Sigmoid colon (tissue), 7 donors: Measurements from ENCODE around the gene ROM1. TPM values are rescaled to one million over a fixed set of nuclear protein-coding genes. Genes with fewer than 3 reads are reported as not detected.

ENCODE experiments used
- DNase-seq: peaks from one replicate; pipeline ENCODE4 v3.0.0-alpha.2; 2019
- H3K27ac ChIP-seq, 4 donors: fragments of 200-600 bp; sonication (generic); one replicate each; pipeline ENCODE4 v1.5.1; 2016 to 2019; ENCODE audit warnings: mild to moderate bottlenecking in 1 of 4
- H3K27me3 ChIP-seq, 3 donors: fragments of 200-600 bp; sonication (generic); one replicate each; pipeline ENCODE4 v1.5.1; 2019; ENCODE audit warnings: mild to moderate bottlenecking in 1 of 3
- H3K36me3 ChIP-seq, 4 donors: fragments of 200-600 bp; sonication (generic); one replicate each; pipeline ENCODE4 v1.5.1; 2016 to 2019
- H3K4me1 ChIP-seq, 4 donors: fragments of 200-600 bp; sonication (generic); one replicate each; pipeline ENCODE4 v1.5.1; 2017 to 2019
- H3K4me3 ChIP-seq, 4 donors: fragments of 200-600 bp; sonication (generic); one replicate each; pipeline ENCODE4 v1.5.1; 2017 to 2019; ENCODE audit warnings: mild to moderate bottlenecking in 2 of 4, moderate library complexity in 1 of 4
- H3K9me3 ChIP-seq, 4 donors: fragments of 200-600 bp in 3 of 4; sonication (generic) in 3 of 4; one replicate each; pipeline versions ENCODE4 v1.5.1 to v1.6.1; 2013 to 2019
- EP300 ChIP-seq, 4 donors: sonication (generic); formaldehyde crosslinking; IDR thresholded peaks; one replicate each; pipeline ENCODE4 v1.6.1; 2017; ENCODE audit warnings: antibody characterized with exemption in 4 of 4
- POLR2A ChIP-seq, 2 donors: fragments of 450-650 bp; IDR thresholded peaks; one replicate each; pipeline ENCODE4 v1.6.1; 2016; ENCODE audit warnings: antibody characterized with exemption in 2 of 2, mild to moderate bottlenecking in 2 of 2, moderate library complexity in 2 of 2
- POLR2AphosphoS5 ChIP-seq, 4 donors: sonication (generic); formaldehyde crosslinking; IDR thresholded peaks; one replicate each; pipeline ENCODE4 v1.6.1; 2017; ENCODE audit warnings: antibody characterized with exemption in 4 of 4
- WGBS, 2 donors: extraction: QIAGEN DNeasy Blood & Tissue Kit; methylation state at CpG; one replicate each; pipeline ENCODE4 v1.1.7; 2013; 5-methylcytosine and 5-hydroxymethylcytosine counted together
- intact Hi-C: fragments of 100-400 bp; cut with DNase I; formaldehyde crosslinking; loops from one replicate; pipeline ENCODE4 v1.15.1; 2023
- polyA plus RNA-seq, 3 donors: library from polyadenylated mRNA; stranded (reverse); fragments of 200-250 nt; gene quantifications; one replicate each; pipeline ENCODE4 v1.2.3, GENCODE V29; 2013
- total RNA-seq, 4 donors: library from RNA; depleted of rRNA; stranded (reverse); fragments of >200 nt; gene quantifications; one replicate each; pipeline ENCODE4 v1.1.0, GENCODE V29; 2016
- TF ChIP-seq, protein P1 (sequence below), 4 experiments: fragments of 450-650 bp in 3 of 4; fragments of 200-600 bp in 1 of 4; IDR thresholded peaks; one replicate each; pipeline ENCODE4 v1.5.1; 2016 to 2019; ENCODE audit warnings: antibody characterized with exemption in 4 of 4, mild to moderate bottlenecking in 3 of 4, moderate library complexity in 2 of 4
- donor health status: healthy with polysubstance abuse.
- donor health status: Bipolar disorder and iron deficiency.
- donor health status: healthy.

The ROM1 gene
- total and polyA plus RNA-seq, 7 donors: 3.0 to 14.2 (median 7.1) TPM

DNA sequence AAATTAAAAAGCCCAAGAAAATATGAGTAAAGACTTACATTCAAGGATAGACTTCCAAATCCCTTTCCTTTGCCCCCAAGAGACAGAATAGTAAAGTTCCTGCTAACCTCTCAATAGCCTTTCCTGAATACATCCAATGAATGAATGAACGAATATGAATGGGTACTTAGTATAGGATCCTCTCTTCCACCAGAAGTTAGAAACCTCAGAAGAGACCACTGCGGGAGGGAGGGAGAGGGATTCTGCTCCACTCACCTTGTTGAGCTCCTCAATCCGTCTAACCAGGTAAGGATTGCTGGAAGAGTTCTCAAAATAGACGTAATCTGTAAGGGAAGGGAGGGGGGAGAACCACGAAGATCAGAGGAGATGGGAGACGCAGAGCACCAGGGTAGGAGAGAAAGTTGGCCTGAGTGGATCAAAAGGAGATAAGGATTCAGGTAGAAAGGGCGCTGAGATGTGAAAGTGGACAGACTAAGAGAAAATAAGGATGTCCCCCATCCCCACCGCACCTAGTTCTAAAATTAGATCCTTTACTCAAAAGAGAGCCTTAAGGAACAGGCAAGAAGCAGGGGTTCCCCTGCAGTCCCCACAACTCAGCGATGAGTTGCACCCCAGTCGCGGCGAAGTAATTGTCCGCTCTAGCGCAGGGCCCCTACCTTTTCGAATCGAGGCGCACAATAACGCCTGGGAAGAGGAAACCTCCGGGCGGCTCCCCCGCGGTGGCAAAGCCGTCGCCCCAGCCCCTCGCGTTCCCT lies 12.5 kb upstream of the ROM1 start:
- H3K27ac ChIP-seq: peak overlapping the region; percentile 94 to 99 (median 97)
- TF ChIP-seq POLR2AphosphoS5 (IDR thresholded peaks at IDR 0.05) (no peak), EP300 (IDR thresholded peaks at IDR 0.05) (no peak), POLR2A (IDR thresholded peaks at IDR 0.05) (no peak)
- TF ChIP-seq, protein P1, sequence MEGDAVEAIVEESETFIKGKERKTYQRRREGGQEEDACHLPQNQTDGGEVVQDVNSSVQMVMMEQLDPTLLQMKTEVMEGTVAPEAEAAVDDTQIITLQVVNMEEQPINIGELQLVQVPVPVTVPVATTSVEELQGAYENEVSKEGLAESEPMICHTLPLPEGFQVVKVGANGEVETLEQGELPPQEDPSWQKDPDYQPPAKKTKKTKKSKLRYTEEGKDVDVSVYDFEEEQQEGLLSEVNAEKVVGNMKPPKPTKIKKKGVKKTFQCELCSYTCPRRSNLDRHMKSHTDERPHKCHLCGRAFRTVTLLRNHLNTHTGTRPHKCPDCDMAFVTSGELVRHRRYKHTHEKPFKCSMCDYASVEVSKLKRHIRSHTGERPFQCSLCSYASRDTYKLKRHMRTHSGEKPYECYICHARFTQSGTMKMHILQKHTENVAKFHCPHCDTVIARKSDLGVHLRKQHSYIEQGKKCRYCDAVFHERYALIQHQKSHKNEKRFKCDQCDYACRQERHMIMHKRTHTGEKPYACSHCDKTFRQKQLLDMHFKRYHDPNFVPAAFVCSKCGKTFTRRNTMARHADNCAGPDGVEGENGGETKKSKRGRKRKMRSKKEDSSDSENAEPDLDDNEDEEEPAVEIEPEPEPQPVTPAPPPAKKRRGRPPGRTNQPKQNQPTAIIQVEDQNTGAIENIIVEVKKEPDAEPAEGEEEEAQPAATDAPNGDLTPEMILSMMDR (IDR thresholded peaks at IDR 0.05): no peak
- no peaks in the 10 kb centered on the region for H3K9me3 ChIP-seq
- peak overlapping the region; percentile 89 to 99 (median 94) for H3K4me3 ChIP-seq
- intact Hi-C loops: loop anchor here (5.0 kb wide), 1 partner anchor 48 kb away; no protein-coding TSS in a partner anchor
- H3K36me3 ChIP-seq: peaks cover 25 to 51% (median 30%) of the 10 kb centered on the region in 4 donors
- 2% methylated on average over 26 of the region's 26 CpGs for WGBS, 2 donors
- no peak for DNase-seq
- H3K27me3 ChIP-seq: no peaks in the 10 kb centered on the region
- peaks cover 0 to 43% (median 39%) of the 10 kb centered on the region in 4 donors for H3K4me1 ChIP-seq

DNA sequence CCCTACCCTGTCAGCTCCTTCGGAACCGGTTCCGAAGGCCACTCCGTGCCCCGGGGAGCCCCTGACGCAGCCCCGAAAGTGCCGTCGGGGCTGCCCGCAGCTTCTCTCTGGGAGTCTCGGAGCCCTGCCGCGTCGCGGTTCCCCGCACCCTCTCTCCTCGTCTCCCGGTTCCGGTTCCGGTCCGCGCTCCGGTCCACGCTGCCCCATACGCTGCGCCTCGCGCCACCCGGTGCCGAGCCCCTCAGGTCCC lies 12.0 kb upstream of the ROM1 start:
- H3K36me3 ChIP-seq: peaks cover 20 to 51% (median 26%) of the 10 kb centered on the region in 4 donors
- peaks cover 0 to 43% (median 39%) of the 10 kb centered on the region in 4 donors for H3K4me1 ChIP-seq
- peak overlapping the region; percentile 89 to 99 (median 94) for H3K4me3 ChIP-seq
- no peaks in the 10 kb centered on the region for H3K9me3 ChIP-seq
- WGBS, 2 donors: 1% methylated on average over 30 of the region's 30 CpGs
- peak overlapping the region; percentile 94 to 99 (median 97) for H3K27ac ChIP-seq
- TF ChIP-seq EP300 (IDR thresholded peaks at IDR 0.05) (no peak), POLR2A (IDR thresholded peaks at IDR 0.05) (no peak), POLR2AphosphoS5 (IDR thresholded peaks at IDR 0.05) (no peak)
- TF ChIP-seq, protein P1 (IDR thresholded peaks at IDR 0.05): no peak
- DNase-seq: peak; percentile 80
- intact Hi-C loops: loop anchor here (5.0 kb wide), 1 partner anchor 49 kb away; no protein-coding TSS in a partner anchor
- no peaks in the 10 kb centered on the region for H3K27me3 ChIP-seq

- Histone ChIP-seq H3K36me3 (peaks cover 15 to 51% (median 21%) of the 10 kb centered on the region in 4 donors), H3K9me3 (no peaks in the 10 kb centered on the region), H3K27me3 (no peaks in the 10 kb centered on the region), H3K4me1 (peaks cover 0 to 43% (median 39%) of the 10 kb centered on the region in 4 donors), H3K4me3 (peak within 1 kb of the TSS; percentile 89 to 99 (median 94)), H3K27ac (peak within 1 kb of the TSS; percentile 94 to 99 (median 97))
- intact Hi-C loops: loop anchor here (5.0 kb wide), 1 partner anchor 49 kb away; no protein-coding TSS in a partner anchor
- no peak for TF ChIP-seq EP300 (IDR thresholded peaks at IDR 0.05)
- peak; percentile 38 to 47 for TF ChIP-seq POLR2A (IDR thresholded peaks at IDR 0.05)
- peak; percentile 65 to 86 (median 78) for TF ChIP-seq POLR2AphosphoS5 (IDR thresholded peaks at IDR 0.05)
- TF ChIP-seq, protein P1 (IDR thresholded peaks at IDR 0.05): no peak
- 1% methylated on average over 83 of the region's 83 CpGs for WGBS, 2 donors
- peak; percentile 99 for DNase-seq
Measured at GRCh38 chr11:62601372-62602140, 11.5 kb upstream of the ROM1 start, which contains the start of gene MTA2. TSS of gene MTA2 (minus strand) at chr11:62601865. CDS start at chr11:62601450, 415 bp downstream.

DNA sequence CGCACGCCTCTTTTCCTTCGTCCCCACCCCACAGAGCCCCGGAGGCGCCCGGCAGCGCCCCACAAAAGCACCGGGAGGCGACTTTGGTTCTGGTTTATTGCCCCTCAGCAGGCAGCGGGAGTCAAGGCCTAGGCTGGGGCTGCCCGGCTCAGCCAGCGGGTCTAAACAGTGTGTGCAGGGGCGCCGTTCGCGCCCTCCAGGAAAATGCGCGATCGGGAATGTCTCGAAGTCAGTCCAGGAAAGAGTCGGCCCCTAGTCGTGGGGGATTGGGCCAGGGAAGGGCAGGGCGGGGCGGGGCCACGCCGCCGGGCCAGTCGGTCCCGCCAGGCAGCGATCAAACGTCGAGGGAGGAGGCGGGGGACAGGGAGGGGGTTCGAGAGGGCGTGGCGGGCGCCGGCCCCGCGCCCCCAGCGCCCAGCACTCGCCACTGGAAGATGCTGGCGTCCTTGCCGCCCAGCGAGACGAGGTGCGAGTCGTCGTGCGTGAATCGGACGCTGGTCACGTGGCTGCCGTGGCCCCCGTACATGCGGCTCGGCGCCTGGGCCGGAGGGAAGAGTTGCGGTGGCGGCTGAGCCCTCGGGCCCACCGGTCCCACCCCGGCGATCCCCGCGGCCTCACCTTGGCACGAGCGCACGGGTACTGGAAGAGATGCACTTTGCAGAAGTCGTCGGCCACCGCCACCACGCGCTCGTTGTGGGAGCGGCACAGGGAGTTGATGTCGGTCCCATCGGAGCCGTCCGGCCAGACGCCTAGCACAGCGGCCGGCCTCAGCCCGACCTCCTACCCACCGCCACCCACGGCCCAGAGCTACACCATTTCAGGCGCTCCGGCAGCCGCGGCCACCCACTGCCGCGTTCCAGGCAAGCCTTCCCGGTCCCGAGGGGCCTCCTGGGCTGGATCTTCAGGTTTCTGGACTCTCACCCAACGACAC lies 10.7 kb upstream of the ROM1 start:
- peak overlapping the region; percentile 94 to 99 (median 97) for H3K27ac ChIP-seq
- peak; percentile 89 for DNase-seq
- no peaks in the 10 kb centered on the region for H3K27me3 ChIP-seq
- 9 to 29% methylated on average over 96 of the region's 96 CpGs for WGBS, 2 donors
- peak overlapping the region; percentile 89 to 99 (median 94) for H3K4me3 ChIP-seq
- intact Hi-C loops: loop anchor here (5.0 kb wide), 1 partner anchor 50 kb away; no protein-coding TSS in a partner anchor
- H3K4me1 ChIP-seq: peaks cover 0 to 43% (median 39%) of the 10 kb centered on the region in 4 donors
- H3K9me3 ChIP-seq: no peaks in the 10 kb centered on the region
- peaks cover 8 to 51% (median 13%) of the 10 kb centered on the region in 4 donors for H3K36me3 ChIP-seq
- TF ChIP-seq, protein P1 (IDR thresholded peaks at IDR 0.05): peak; percentile 6 to 25 (median 22)
- TF ChIP-seq EP300 (IDR thresholded peaks at IDR 0.05) (peak in 1 of 4 donors; percentile 17), POLR2AphosphoS5 (IDR thresholded peaks at IDR 0.05) (peak; percentile 9 to 68 (median 54)), POLR2A (IDR thresholded peaks at IDR 0.05) (no peak)
